HepG2 (cell line): ENCODE results near the gene TCF3. TPM values are rescaled to one million over a fixed set of nuclear protein-coding genes. Genes with fewer than 3 reads are reported as not detected.

Source experiments
- ARID2 ChIP-seq: sonication (generic); formaldehyde crosslinking; IDR thresholded peaks from 2 replicates; pipeline ENCODE4 v1.8.1; 2022; ENCODE audit warnings: mild to moderate bottlenecking, missing genetic modification reagents, borderline replicate concordance
- CEBPZ ChIP-seq: IDR thresholded peaks from 2 replicates; pipeline ENCODE4 v1.6.1; 2012; ENCODE audit warnings: low read length, improper control_type of control experiment
- CHD4 ChIP-seq: fragments of 200-600 bp; sonication (generic); IDR thresholded peaks from 2 replicates; pipeline ENCODE4 v1.7.0; 2017; ENCODE audit warnings: mild to moderate bottlenecking, low read length, borderline replicate concordance
- FOXA1 ChIP-seq, 2 experiments: fragments of 450-650 bp in 1 of 2; sonication (generic) in 1 of 2; formaldehyde crosslinking in 1 of 2; IDR thresholded peaks; 2 replicates each; pipeline versions ENCODE4 v1.4.0 to v1.6.1; 2016 to 2020; ENCODE audit warnings: missing genetic modification reagents in 1 of 2
- FOXJ3 ChIP-seq: sonication (generic); formaldehyde crosslinking; IDR thresholded peaks from 2 replicates; pipeline ENCODE4 v1.4.0; 2020; ENCODE audit warnings: missing genetic modification reagents, mild to moderate bottlenecking, borderline replicate concordance
- GLI4 ChIP-seq: sonication (generic); formaldehyde crosslinking; IDR thresholded peaks from 2 replicates; pipeline ENCODE4 v1.5.1; 2020; ENCODE audit warnings: missing genetic modification reagents, mild to moderate bottlenecking, moderate library complexity, borderline replicate concordance
- GTF2F1 ChIP-seq: fragments of 150-350 bp; IDR thresholded peaks from 2 replicates; pipeline ENCODE4 v1.6.1; 2014; ENCODE audit warnings: low read length
- PATZ1 ChIP-seq: sonication (generic); formaldehyde crosslinking; IDR thresholded peaks from 2 replicates; pipeline ENCODE4 v1.4.0; 2020; ENCODE audit warnings: missing genetic modification reagents
- RFX5 ChIP-seq: IDR thresholded peaks from 2 replicates; pipeline ENCODE4 v1.6.1; 2011; ENCODE audit warnings: low read depth, low read length, improper control_type of control experiment
- ZNF10 ChIP-seq: sonication (generic); formaldehyde crosslinking; IDR thresholded peaks from 2 replicates; pipeline ENCODE4 v1.4.0; 2020; ENCODE audit warnings: mild to moderate bottlenecking, low read depth, missing genetic modification reagents, borderline replicate concordance
- ZNF142 ChIP-seq: sonication (generic); formaldehyde crosslinking; IDR thresholded peaks from 2 replicates; pipeline ENCODE4 v1.4.0; 2020; ENCODE audit warnings: missing genetic modification reagents
- ZNF788 ChIP-seq: sonication (generic); formaldehyde crosslinking; IDR thresholded peaks from 2 replicates; pipeline ENCODE4 v1.5.0; 2020; ENCODE audit warnings: mild to moderate bottlenecking, missing genetic modification reagents, borderline replicate concordance
- ZNF850 ChIP-seq: sonication (generic); formaldehyde crosslinking; conservative IDR thresholded peaks from 2 replicates; pipeline ENCODE4 v1.9.0; 2021; ENCODE audit warnings: mild to moderate bottlenecking, missing genetic modification reagents
- ZUFSP ChIP-seq: sonication (generic); formaldehyde crosslinking; IDR thresholded peaks from 2 replicates; pipeline ENCODE4 v1.9.0; 2021; ENCODE audit warnings: missing genetic modification reagents, mild to moderate bottlenecking, borderline replicate concordance
- polyA plus RNA-seq, 8 experiments: library from polyadenylated mRNA; depleted of rRNA in 3 of 8; stranded (reverse) in 7 of 8; unstranded in 1 of 8; fragments of >200 nt; fragmentation: Illumina TruSeq in 4 of 8; extraction: Trizol in 4 of 8; gene quantifications; 2 replicates each; pipeline versions ENCODE4 v1.2.1 to v1.2.3, GENCODE V29; 2011 to 2016; ENCODE audit warnings: low read depth in 4 of 8, missing spikeins in 1 of 8, mixed read lengths in 1 of 8; ENCODE audit not compliant: insufficient read depth in 1 of 8
- total RNA-seq, 5 experiments: library from RNA; depleted of rRNA; stranded (reverse); fragments of >200 nt; fragmentation: Illumina TruSeq; extraction: Trizol; gene quantifications; 2 replicates each; pipeline ENCODE4 v1.2.3, GENCODE V29; 2016; ENCODE audit warnings: low read depth in 1 of 5

Gene TCF3
- total and polyA plus RNA-seq, 2 of the 13 experiments (the other 11 are each of a cell fraction or from before 2014, with no cell fraction given): 51.4 to 53.2 TPM

- TF ChIP-seq FOXJ3 (CRISPR knock-in tag) (peak; percentile 51; the same call in 1 of the 2 replicates), ZUFSP (CRISPR knock-in tag) (no peak), ZNF142 (peak; percentile 100), ZNF850 (no peak), GTF2F1 (no peak), GLI4 (0 out of 2 replicates have a peak, but pooled peaks have one; percentile 57), ZNF10 (CRISPR knock-in tag) (no peak), ARID2 (CRISPR knock-in tag) (no peak), CHD4 (no peak), RFX5 (0 out of 2 replicates have a peak, but pooled peaks have one; percentile 10), PATZ1 (CRISPR knock-in tag) (peak; percentile 72), FOXA1 (IDR thresholded peaks at IDR 0.05) (no peak), FOXA1 (CRISPR knock-in tag; IDR thresholded peaks at IDR 0.05) (peak; percentile 23; the same call in 1 of the 2 replicates), ZNF788 (CRISPR knock-in tag) (no peak), CEBPZ (peak; percentile 74)
Observed at GRCh38 chr19:1652471-1653299, at the start of gene TCF3 (continued).
